HG02642 (cell line): ENCODE data around the gene FAAP24.
A peak's percentile ranks its signal among the peaks of the same experiment; 100 is the strongest.
"Not testable (repeated sequence)": the region's sequence is repeated elsewhere in the genome, so short reads cannot be mapped to it uniquely, and the experiment has no call there.

Experiments used
- ATAC-seq: cut with Tn5 transposase; IDR thresholded peaks from one replicate; pipeline ENCODE4 v1.9.1; 2021; ENCODE audit warnings: mild to moderate bottlenecking; ENCODE audit not compliant: unreplicated experiment, poor library complexity

Gene FAAP24, protein sequence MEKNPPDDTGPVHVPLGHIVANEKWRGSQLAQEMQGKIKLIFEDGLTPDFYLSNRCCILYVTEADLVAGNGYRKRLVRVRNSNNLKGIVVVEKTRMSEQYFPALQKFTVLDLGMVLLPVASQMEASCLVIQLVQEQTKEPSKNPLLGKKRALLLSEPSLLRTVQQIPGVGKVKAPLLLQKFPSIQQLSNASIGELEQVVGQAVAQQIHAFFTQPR

DNA sequence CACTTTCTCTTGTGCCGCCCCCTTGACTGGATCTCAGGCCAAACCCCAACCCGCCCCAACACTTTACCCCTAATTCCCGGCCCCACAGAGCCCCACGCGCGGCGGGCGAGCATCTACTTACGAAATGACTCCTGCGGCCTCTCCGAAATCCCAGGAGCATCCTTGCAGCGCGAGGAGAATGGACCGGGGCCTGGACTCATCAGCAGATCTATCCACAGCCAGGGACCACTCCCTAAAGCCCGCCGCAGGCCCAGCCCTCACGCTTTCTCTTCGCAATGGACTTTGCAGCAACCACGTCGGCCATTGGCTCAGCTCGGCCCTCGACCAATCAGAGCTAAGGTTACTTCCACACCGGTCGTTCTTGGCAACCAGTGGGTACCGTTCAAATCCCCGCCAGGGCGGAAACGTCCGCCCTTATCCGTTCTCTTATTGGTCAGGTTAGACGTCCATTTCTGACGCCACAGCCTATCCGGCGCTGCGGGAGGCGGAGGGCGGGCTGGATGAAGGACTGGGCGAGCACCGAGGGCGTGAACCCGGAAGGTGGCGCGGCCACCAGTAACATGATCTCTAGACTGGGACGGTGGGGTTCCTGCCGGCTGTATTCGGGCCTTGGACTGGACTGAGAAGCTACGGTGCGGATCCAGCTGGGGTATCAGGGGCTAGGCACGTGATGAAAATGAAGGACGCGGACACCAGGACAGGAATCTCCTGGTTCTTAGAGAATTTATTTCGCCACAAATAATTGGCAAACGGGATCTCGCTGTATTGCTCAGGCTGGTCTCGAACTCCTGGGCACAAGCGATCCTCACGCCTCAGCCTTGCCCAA, at the start of gene FAAP24, which contains the start of gene CEP89:
Gene FAAP24, plus strand, starts transcription at position 528 of the 826 bp plus-strand sequence. CDS start 955 bp downstream, outside the sequence.
Gene CEP89, minus strand, starts transcription at position 244 of the 826 bp plus-strand sequence. Its CDS starts 84 bp downstream, at position 160.
- peak; percentile 99 for ATAC-seq

GRCh38 chr19:32924200-32924599, 47.8 kb upstream of the FAAP24 start:
- ATAC-seq = no peak

GRCh38 chr19:32928806-32929205, 43.2 kb upstream of the FAAP24 start:
- ATAC-seq = no peak

GRCh38 chr19:32930567-32930966, 41.5 kb upstream of the FAAP24 start:
- no peak for ATAC-seq

DNA sequence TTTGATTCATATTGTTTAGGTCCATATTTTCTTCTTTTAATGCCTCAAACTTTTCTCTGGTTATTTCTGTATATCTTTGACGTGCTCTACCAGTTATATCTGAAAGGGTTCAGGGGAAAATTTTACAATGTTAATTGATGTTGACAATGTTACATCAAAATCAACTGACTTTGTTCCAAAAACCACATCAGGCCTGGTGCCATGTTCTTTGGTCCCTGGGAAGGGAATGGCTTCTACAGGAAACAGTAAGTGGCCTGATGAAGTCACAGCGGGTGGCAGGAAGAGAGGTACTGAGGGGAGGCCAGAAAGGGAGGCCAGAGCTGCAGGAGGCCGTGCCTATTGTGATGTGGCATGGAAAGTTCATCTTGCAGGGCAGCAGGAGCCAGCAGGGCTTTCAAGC, 38.5 kb upstream of the FAAP24 start:
- no peak for ATAC-seq

DNA sequence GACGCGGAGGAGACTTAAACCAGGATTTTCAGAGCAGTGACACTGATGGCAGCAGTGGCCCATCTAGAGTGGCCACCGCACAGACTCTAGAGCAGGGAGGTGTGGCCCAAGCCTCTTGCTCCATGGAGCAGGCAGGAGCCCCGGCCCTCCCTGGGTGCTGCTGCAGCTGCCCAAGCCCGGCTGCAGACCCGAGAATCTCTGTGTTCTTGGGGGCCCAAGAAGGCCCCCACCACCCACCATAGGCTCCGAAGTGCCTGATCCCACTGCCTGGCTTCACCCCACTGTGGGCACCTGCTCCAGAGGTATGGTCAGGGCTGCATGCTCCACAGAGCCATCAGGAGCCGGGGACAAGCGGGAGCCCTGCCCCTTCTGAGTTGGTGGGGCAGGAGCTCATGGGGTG, 36.4 kb upstream of the FAAP24 start:
- no peak for ATAC-seq

- ATAC-seq = no peak
These were observed 36.0 kb upstream of the FAAP24 start for GRCh38 chr19:32936065-32936464.

DNA sequence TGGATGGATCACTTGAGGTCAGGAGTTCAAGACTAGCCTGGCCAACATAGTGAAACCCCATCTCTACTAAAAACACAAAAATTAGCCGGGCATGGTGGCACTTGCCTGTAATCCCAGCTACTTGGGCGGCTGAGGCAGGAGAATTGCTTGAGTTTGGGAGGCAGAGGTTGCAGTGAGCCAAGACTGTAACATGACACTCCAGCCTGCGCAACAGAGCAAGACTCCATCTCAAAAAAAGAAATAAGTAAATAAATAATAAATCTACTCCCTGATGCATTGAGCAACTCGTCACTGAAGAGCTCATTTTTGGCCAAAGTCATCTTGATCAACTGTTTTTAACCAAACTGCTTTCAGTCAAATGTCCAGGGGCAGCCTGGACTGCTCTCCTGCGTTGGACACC, 30.8 kb upstream of the FAAP24 start:
- not testable (repeated sequence) for ATAC-seq

- ATAC-seq = no peak
These were observed 26.8 kb upstream of the FAAP24 start for GRCh38 chr19:32945260-32945659.

GRCh38 chr19:32966750-32967149, 5.3 kb upstream of the FAAP24 start:
- no peak for ATAC-seq

DNA sequence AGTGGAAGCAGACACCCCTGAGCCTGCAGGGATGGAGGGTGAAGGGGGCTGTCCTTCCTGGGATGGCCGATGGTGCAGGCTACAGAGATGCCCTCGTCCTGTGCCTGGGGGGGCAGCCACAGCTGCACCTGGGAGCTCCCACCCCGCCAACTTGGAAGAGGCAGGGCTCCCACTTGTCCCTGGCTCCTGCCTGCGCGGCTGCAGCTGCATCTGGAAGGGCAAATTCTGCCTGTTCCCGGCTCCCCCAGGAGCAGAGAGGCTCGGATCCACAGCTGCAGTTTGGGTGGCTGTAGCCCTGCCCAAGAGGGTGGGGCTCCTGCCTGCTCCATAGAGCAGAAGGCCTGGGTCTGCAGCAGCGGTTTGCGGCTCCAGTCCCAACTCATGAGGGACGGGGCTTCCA, 2.5 kb upstream of the FAAP24 start:
- ATAC-seq = no peak

DNA sequence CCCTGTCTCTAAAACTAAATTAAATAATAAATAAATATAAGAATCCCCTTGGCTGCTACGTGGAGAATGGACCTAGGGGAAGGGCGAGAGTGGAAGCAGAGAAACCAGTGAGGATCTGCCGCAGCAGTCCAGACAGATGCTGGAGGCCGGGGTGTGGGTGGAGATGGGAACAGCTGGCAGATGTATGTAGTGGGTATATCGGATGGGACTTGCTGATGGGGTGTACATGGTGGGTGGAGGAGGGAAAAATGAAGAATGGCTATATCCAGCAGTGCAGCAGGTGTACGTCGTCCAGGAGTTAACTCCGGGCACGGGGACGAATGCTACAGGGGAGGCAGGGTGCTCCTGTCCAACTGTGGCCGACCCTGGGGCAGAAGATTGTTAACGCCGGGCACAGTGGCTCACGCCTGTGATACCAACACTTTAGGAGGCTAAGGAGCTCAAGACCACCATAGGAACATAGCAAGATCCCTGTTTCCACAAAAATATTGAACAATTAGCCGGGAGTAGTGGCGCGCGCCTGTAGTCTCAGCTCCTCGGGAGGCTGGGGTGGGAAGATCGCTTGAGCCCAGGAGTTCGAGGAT, 938 bp upstream of the FAAP24 start:
- no peak for ATAC-seq

DNA sequence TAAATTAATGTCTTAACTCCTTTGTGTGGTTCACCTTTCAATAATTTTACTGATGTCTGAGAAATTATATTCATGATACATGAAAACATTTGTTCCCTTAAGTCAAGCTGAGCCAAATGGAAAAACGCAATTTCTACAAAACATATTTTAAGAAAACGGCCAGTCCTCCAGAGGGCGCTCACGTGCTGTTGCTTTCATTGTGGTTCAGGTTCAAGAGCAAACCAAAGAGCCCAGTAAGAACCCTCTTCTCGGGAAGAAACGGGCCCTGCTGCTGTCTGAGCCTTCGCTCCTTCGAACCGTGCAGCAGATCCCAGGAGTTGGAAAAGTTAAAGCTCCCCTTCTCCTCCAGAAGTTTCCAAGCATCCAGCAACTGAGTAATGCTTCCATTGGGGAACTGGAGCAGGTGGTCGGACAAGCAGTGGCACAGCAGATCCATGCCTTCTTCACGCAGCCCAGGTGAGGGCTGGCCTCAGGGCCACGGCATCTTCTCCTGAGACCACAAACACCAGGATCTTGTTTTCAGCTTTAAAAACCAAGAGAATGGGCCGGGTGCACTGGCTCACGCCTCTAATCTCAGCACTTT, 4.3 kb downstream of the FAAP24 start:
- ATAC-seq = no peak

GRCh38 chr19:32977280-32977679, 5.2 kb downstream of the FAAP24 start:
- ATAC-seq = no peak

GRCh38 chr19:32977813-32978212, 5.8 kb downstream of the FAAP24 start:
- ATAC-seq = not testable (repeated sequence)

GRCh38 chr19:32979807-32980206, 7.8 kb downstream of the FAAP24 start:
- not testable (repeated sequence) for ATAC-seq

DNA sequence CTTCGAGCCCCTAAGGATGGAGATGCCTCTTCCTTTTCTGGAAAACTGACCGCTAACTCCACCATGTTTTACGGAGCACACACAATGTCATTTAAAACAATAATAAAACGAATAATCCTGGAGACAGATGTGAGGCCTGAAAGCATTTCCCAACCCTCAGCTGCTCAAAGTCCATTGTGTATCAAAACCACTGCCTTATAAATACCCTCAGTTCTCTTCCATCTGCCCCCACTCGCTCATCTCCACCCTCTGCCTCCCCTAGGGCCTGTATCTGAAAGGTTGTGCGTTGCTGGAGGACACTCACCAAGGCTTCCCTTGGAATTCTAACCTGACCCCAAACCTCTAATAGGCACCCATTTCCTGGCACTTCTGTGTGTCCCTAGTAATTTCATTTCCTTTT, 10.4 kb downstream of the FAAP24 start:
- not testable (repeated sequence) for ATAC-seq

- ATAC-seq = not testable (repeated sequence)
These were observed 16.2 kb downstream of the FAAP24 start for GRCh38 chr19:32988254-32988653.

DNA sequence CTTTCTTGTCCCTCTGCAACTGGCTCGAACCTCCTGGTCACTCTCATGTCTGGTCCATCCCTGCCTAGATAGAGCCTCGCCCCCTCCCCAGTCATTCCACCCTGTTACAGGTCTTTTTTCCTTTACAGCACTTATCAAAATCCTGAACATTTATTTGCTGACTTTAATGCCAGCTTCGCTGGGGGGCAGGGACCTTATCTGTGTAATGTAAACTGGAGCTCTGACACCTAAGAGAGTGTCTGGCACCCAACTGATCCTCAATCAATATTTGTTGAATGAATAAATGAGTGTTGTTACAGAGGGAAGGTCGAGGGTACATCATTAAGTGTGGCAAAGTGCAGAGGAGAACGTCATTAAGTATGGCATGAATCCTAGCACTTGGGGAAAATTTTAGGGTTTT, 16.7 kb downstream of the FAAP24 start:
- ATAC-seq = no peak

- not testable (repeated sequence) for ATAC-seq
These were observed 23.9 kb downstream of the FAAP24 start for GRCh38 chr19:32995966-32996365.

- not testable (repeated sequence) for ATAC-seq
These were observed 25.0 kb downstream of the FAAP24 start for GRCh38 chr19:32997061-32997464.
